NB4 (cell line): ENCODE measurements around the gene CDK10.

Experiments used
- DNase-seq: peaks from one replicate; pipeline ENCODE4 v3.0.0; 2010; ENCODE audit warnings: low read depth
- H3K4me3 ChIP-seq: one replicate; pipeline ENCODE4 v1.5.1; 2011; ENCODE audit warnings: mild to moderate bottlenecking, low read depth, low read length, moderate library complexity
- CTCF ChIP-seq: IDR thresholded peaks from one replicate; pipeline ENCODE4 v1.5.1; 2012; ENCODE audit warnings: low read depth, low read length
- MAX ChIP-seq: IDR thresholded peaks from 2 replicates; pipeline ENCODE4 v1.6.1; 2011; ENCODE audit warnings: low read depth, low read length
- MYC ChIP-seq: IDR thresholded peaks from 2 replicates; pipeline ENCODE4 v1.6.1; 2011; ENCODE audit warnings: low read depth, low read length
- POLR2A ChIP-seq: IDR thresholded peaks from 2 replicates; pipeline ENCODE4 v1.6.1; 2011; ENCODE audit warnings: mild to moderate bottlenecking; ENCODE audit not compliant: insufficient read length; ENCODE audit errors: extremely low read depth

Gene CDK10

GRCh38 chr16:89727406-89728120 is 41.1 kb downstream of the CDK10 start:
- TF ChIP-seq MYC (no peak), POLR2A (no peak), MAX (no peak), CTCF (no peak)
- no peak for DNase-seq

GRCh38 chr16:89729293-89729692 is 42.8 kb downstream of the CDK10 start:
- no peak for TF ChIP-seq MYC
- TF ChIP-seq POLR2A, result no peak
- TF ChIP-seq MAX, result no peak
- TF ChIP-seq CTCF, result no peak
- H3K4me3 ChIP-seq, result no peak overlapping the region
- no peak for DNase-seq

More at GRCh38 chr16:89727406-89728120, 41.1 kb downstream of the CDK10 start:
- no peak overlapping the region for H3K4me3 ChIP-seq

- TF ChIP-seq MAX (no peak), CTCF (no peak), POLR2A (no peak), MYC (no peak)
- DNase-seq, result no peak
Measured at GRCh38 chr16:89729863-89730593, 43.5 kb downstream of the CDK10 start.

GRCh38 chr16:89730610-89731234 is 44.2 kb downstream of the CDK10 start:
- TF ChIP-seq MYC (no peak), MAX (no peak), CTCF (no peak), POLR2A (no peak)
- DNase-seq, result no peak
- no peak overlapping the region for H3K4me3 ChIP-seq

More at GRCh38 chr16:89729863-89730593, 43.5 kb downstream of the CDK10 start:
- no peak overlapping the region for H3K4me3 ChIP-seq

GRCh38 chr16:89732142-89732917 is 45.8 kb downstream of the CDK10 start:
- no peak overlapping the region for H3K4me3 ChIP-seq
- TF ChIP-seq CTCF (no peak), MAX (no peak), POLR2A (no peak), MYC (no peak)
- DNase-seq, result peak; percentile 12
